ENCODE measurements around the gene IL27RA. TPM values are rescaled to one million over a fixed set of nuclear protein-coding genes. Genes with fewer than 3 reads are reported as not detected.

IL27RA gene
- total RNA-seq (2014; rRNA removed; shearing (Covaris generic); ENCODE audit: low replicate concordance), result 0.67 and 1.9 TPM in 2 replicates

GRCh38 chr19:14031719-14032480 lies at the start of gene IL27RA:
Gene IL27RA, plus strand, starts transcription at chr19:14031762. Its CDS starts 111 bp downstream, at chr19:14031873.
- peak within 1 kb of the TSS; percentile 78 for H3K4me3 ChIP-seq (ENCODE audit: low read length)
- DNase-seq, result peak; percentile 88
- peaks cover 11% of the 10 kb centered on the region for H3K4me1 ChIP-seq (ENCODE audit: low read length)

GRCh38 chr19:13981988-13982501 lies 49.5 kb upstream of the IL27RA start:
- no peaks in the 10 kb centered on the region for H3K9me3 ChIP-seq (ENCODE audit: low read length)
- H3K9ac ChIP-seq (ENCODE audit: low read length), result no peak overlapping the region
- no peaks in the 10 kb centered on the region for H3K27me3 ChIP-seq (ENCODE audit: low read length)
- no peak for DNase-seq
- H3K36me3 ChIP-seq (ENCODE audit: insufficient read depth, low read length), result no peaks in the 10 kb centered on the region
- no peak overlapping the region for H3K4me3 ChIP-seq (ENCODE audit: low read length)
- no peaks in the 10 kb centered on the region for H3K9me2 ChIP-seq (replicated peaks; ENCODE audit: insufficient read depth, low read length)
- H3K79me2 ChIP-seq (ENCODE audit: low read length), result peaks cover 2% of the 10 kb centered on the region
- peaks cover 56% of the 10 kb centered on the region for H3K4me1 ChIP-seq (ENCODE audit: low read length)
- H2AFZ ChIP-seq (ENCODE audit: low read length), result no peak overlapping the region
- H4K20me1 ChIP-seq (ENCODE audit: insufficient read depth, low read depth, low read length), result no peaks in the 10 kb centered on the region
- no peak overlapping the region for H3K4me2 ChIP-seq (ENCODE audit: low read depth, low read length, poor library complexity, severe bottlenecking)
- H3K27ac ChIP-seq (ENCODE audit: low read length), result no peak overlapping the region

More at GRCh38 chr19:14031719-14032480, at the start of gene IL27RA:
- Histone ChIP-seq H3K27ac (ENCODE audit: low read length) (no peak within 1 kb of the TSS), H3K4me2 (ENCODE audit: low read depth, low read length, poor library complexity, severe bottlenecking) (peak within 1 kb of the TSS; percentile 91), H3K27me3 (ENCODE audit: low read length) (no peaks in the 10 kb centered on the region; the same call in 1 of the 2 replicates), H3K36me3 (ENCODE audit: insufficient read depth, low read length) (no peaks in the 10 kb centered on the region), H3K9me3 (ENCODE audit: low read length) (no peaks in the 10 kb centered on the region), H3K9me2 (replicated peaks; ENCODE audit: insufficient read depth, low read length) (no peaks in the 10 kb centered on the region), H3K79me2 (ENCODE audit: low read length) (no peaks in the 10 kb centered on the region), H3K9ac (ENCODE audit: low read length) (peak within 1 kb of the TSS; percentile 73), H2AFZ (ENCODE audit: low read length) (peak within 1 kb of the TSS; percentile 99), H4K20me1 (ENCODE audit: insufficient read depth, low read depth, low read length) (no peaks in the 10 kb centered on the region)

GRCh38 chr19:13982773-13983172 lies 48.8 kb upstream of the IL27RA start:
- Histone ChIP-seq H4K20me1 (ENCODE audit: insufficient read depth, low read depth, low read length) (no peaks in the 10 kb centered on the region), H3K27me3 (ENCODE audit: low read length) (no peaks in the 10 kb centered on the region), H2AFZ (ENCODE audit: low read length) (no peak overlapping the region), H3K79me2 (ENCODE audit: low read length) (peaks cover 9% of the 10 kb centered on the region), H3K27ac (ENCODE audit: low read length) (0 out of 2 replicates have a peak overlapping the region, but pooled peaks have one; percentile 31), H3K9ac (ENCODE audit: low read length) (peak overlapping the region; percentile 30; the same call in 1 of the 2 replicates), H3K9me3 (ENCODE audit: low read length) (no peaks in the 10 kb centered on the region), H3K4me2 (ENCODE audit: low read depth, low read length, poor library complexity, severe bottlenecking) (no peak overlapping the region), H3K4me3 (ENCODE audit: low read length) (no peak overlapping the region), H3K36me3 (ENCODE audit: insufficient read depth, low read length) (no peaks in the 10 kb centered on the region), H3K9me2 (replicated peaks; ENCODE audit: insufficient read depth, low read length) (no peaks in the 10 kb centered on the region), H3K4me1 (ENCODE audit: low read length) (peaks cover 63% of the 10 kb centered on the region)
- DNase-seq, result no peak

DNA sequence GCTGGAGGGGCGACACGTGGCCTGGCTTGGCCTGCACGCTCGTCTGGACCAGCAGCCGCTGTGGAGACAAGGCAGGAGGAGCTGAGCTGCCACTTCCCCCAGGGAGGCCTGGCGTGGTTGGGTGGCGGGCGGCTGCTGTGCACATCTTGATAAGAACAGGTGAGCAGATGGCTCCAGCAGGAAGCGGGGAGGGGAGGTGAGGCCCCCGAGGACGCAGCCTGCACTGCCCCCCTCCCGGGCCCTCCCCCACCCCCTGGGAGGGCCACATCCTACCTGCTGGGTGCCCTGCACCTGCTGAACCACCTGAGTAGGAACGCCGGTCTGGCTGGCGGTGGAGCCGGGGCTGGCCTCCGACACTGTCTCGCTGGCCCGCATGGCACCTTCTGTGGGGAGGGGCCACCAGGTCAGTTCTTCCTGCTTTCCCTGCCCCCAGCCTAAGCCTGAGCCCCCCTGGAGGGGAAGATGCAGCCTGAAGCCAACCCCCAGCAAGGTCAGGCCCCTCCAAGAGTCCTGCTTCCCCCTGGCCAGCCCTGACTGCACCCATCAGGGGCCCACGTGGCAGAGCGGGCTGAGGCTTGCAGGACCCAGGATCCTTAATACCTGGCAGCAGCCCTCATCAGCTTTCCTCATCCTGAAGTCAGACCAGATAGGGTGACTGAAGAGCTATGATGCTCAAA lies 48.2 kb upstream of the IL27RA start:
- Histone ChIP-seq H3K4me3 (ENCODE audit: low read length) (no peak overlapping the region), H3K79me2 (ENCODE audit: low read length) (peaks cover 11% of the 10 kb centered on the region), H3K9me2 (replicated peaks; ENCODE audit: insufficient read depth, low read length) (no peaks in the 10 kb centered on the region), H3K4me1 (ENCODE audit: low read length) (peaks cover 64% of the 10 kb centered on the region), H3K9me3 (ENCODE audit: low read length) (no peaks in the 10 kb centered on the region), H3K36me3 (ENCODE audit: insufficient read depth, low read length) (no peaks in the 10 kb centered on the region), H3K4me2 (ENCODE audit: low read depth, low read length, poor library complexity, severe bottlenecking) (no peak overlapping the region), H3K9ac (ENCODE audit: low read length) (peak overlapping the region; percentile 30), H3K27me3 (ENCODE audit: low read length) (no peaks in the 10 kb centered on the region), H3K27ac (ENCODE audit: low read length) (peak overlapping the region; percentile 60), H2AFZ (ENCODE audit: low read length) (no peak overlapping the region), H4K20me1 (ENCODE audit: insufficient read depth, low read depth, low read length) (no peaks in the 10 kb centered on the region)
- no peak for DNase-seq

DNA sequence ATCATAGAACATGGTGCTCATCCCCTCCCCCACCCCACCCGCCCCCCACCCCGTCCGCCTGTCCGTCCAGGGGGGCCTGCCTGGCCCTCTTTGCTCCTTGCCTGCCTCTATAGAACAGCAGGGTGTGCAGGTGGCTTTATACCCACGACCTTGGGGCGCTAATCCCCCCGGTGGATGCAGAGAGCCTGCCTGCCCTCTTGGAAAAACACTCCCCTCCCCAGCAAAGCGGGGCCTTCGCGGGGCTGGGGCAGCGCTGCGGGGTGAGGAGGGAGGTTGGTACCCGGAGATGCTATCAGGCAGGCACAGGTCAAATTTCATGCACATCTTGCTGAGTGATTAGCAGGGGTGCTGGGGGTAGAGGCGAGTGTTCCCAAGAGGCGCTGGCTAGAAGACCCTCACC lies 47.4 kb upstream of the IL27RA start:
- Histone ChIP-seq H4K20me1 (ENCODE audit: insufficient read depth, low read depth, low read length) (no peaks in the 10 kb centered on the region), H3K4me3 (ENCODE audit: low read length) (no peak overlapping the region; the same call in 1 of the 2 replicates), H3K27me3 (ENCODE audit: low read length) (no peaks in the 10 kb centered on the region), H3K4me2 (ENCODE audit: low read depth, low read length, poor library complexity, severe bottlenecking) (no peak overlapping the region), H3K4me1 (ENCODE audit: low read length) (peaks cover 61% of the 10 kb centered on the region), H3K9me3 (ENCODE audit: low read length) (no peaks in the 10 kb centered on the region), H3K36me3 (ENCODE audit: insufficient read depth, low read length) (no peaks in the 10 kb centered on the region), H2AFZ (ENCODE audit: low read length) (no peak overlapping the region), H3K9ac (ENCODE audit: low read length) (peak overlapping the region; percentile 26; the same call in 1 of the 2 replicates), H3K9me2 (replicated peaks; ENCODE audit: insufficient read depth, low read length) (no peaks in the 10 kb centered on the region), H3K27ac (ENCODE audit: low read length) (peak overlapping the region; percentile 96), H3K79me2 (ENCODE audit: low read length) (peaks cover 11% of the 10 kb centered on the region)
- no peak for DNase-seq

- no peaks in the 10 kb centered on the region for H3K27me3 ChIP-seq (ENCODE audit: low read length)
- no peaks in the 10 kb centered on the region for H4K20me1 ChIP-seq (ENCODE audit: insufficient read depth, low read depth, low read length)
- H3K4me3 ChIP-seq (ENCODE audit: low read length), result peak overlapping the region; percentile 69
- no peaks in the 10 kb centered on the region for H3K36me3 ChIP-seq (ENCODE audit: insufficient read depth, low read length)
- peak; percentile 78 for DNase-seq
- peaks cover 11% of the 10 kb centered on the region for H3K79me2 ChIP-seq (ENCODE audit: low read length)
- no peaks in the 10 kb centered on the region for H3K9me2 ChIP-seq (replicated peaks; ENCODE audit: insufficient read depth, low read length)
- peak overlapping the region; percentile 96 for H3K27ac ChIP-seq (ENCODE audit: low read length)
- peak overlapping the region; percentile 56; the same call in 1 of the 2 replicates for H2AFZ ChIP-seq (ENCODE audit: low read length)
- no peaks in the 10 kb centered on the region for H3K9me3 ChIP-seq (ENCODE audit: low read length)
- peak overlapping the region; percentile 85 for H3K9ac ChIP-seq (ENCODE audit: low read length)
- peak overlapping the region; percentile 91 for H3K4me2 ChIP-seq (ENCODE audit: low read depth, low read length, poor library complexity, severe bottlenecking)
- peaks cover 52% of the 10 kb centered on the region for H3K4me1 ChIP-seq (ENCODE audit: low read length)
These were observed 46.5 kb upstream of the IL27RA start for GRCh38 chr19:13984875-13985741.

GRCh38 chr19:13985771-13986347 lies 45.7 kb upstream of the IL27RA start:
- Histone ChIP-seq H2AFZ (ENCODE audit: low read length) (peak overlapping the region; percentile 56; the same call in 1 of the 2 replicates), H3K9ac (ENCODE audit: low read length) (peak overlapping the region; percentile 85), H3K27ac (ENCODE audit: low read length) (peak overlapping the region; percentile 96), H3K4me1 (ENCODE audit: low read length) (peaks cover 48% of the 10 kb centered on the region), H3K79me2 (ENCODE audit: low read length) (peaks cover 11% of the 10 kb centered on the region), H3K4me3 (ENCODE audit: low read length) (peak overlapping the region; percentile 69), H3K9me3 (ENCODE audit: low read length) (no peaks in the 10 kb centered on the region), H3K4me2 (ENCODE audit: low read depth, low read length, poor library complexity, severe bottlenecking) (peak overlapping the region; percentile 91), H3K36me3 (ENCODE audit: insufficient read depth, low read length) (no peaks in the 10 kb centered on the region), H4K20me1 (ENCODE audit: insufficient read depth, low read depth, low read length) (no peaks in the 10 kb centered on the region), H3K9me2 (replicated peaks; ENCODE audit: insufficient read depth, low read length) (no peaks in the 10 kb centered on the region), H3K27me3 (ENCODE audit: low read length) (no peaks in the 10 kb centered on the region)
- DNase-seq, result peak; percentile 92

Data from Karpas-422 (cell line).